Brain pericyte (primary cell): ENCODE results near the gene ATP12A.

Experiments
- DNase-seq: peaks from one replicate; pipeline ENCODE4 v3.0.0-alpha.2; 2012; ENCODE audit warnings: low read depth, low spot score

Gene ATP12A

GRCh38 chr13:24663089-24663395, 17.2 kb upstream of the ATP12A start:
- no peak for DNase-seq

DNA sequence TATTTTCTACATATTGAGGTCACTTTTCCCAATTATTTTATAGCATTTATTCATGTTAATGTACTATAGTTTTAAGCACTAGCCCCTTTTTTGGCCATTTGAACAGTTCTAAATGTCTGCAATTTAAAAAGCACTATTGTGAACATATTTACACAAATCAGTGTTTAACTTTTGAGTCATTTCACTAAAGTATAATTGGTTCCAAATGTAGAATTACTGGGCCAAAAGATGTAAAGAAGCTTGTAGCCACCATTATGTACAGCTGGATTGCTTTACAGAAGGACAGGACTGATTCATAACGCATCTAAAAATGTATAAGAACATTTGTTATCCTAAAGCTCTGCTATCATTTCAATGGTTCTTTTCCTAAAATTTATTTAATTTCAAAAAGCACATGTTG, 16.6 kb upstream of the ATP12A start:
- DNase-seq, result no peak

- DNase-seq, result no peak
Measured at GRCh38 chr13:24664726-24665409, 15.3 kb upstream of the ATP12A start.

DNA sequence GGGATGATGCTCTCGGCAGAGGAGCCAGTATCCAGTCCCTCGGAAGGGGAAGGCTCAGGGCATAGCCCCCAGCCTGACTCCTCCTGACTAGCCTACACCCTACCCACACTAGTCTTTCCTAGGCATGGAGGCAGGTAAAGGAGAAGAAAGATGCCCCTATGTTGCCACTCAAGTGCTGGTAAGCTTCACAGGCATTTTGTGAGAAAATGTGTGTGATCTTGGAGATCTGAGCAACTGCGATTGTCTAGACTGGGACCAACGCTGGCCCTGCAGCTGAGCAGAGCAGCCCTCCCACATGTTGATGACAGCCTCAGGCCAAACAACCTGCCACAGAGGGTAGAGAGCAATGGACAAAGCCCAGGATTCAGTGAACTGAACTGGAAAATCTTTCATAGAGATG, 11.7 kb upstream of the ATP12A start:
- DNase-seq, result no peak

DNA sequence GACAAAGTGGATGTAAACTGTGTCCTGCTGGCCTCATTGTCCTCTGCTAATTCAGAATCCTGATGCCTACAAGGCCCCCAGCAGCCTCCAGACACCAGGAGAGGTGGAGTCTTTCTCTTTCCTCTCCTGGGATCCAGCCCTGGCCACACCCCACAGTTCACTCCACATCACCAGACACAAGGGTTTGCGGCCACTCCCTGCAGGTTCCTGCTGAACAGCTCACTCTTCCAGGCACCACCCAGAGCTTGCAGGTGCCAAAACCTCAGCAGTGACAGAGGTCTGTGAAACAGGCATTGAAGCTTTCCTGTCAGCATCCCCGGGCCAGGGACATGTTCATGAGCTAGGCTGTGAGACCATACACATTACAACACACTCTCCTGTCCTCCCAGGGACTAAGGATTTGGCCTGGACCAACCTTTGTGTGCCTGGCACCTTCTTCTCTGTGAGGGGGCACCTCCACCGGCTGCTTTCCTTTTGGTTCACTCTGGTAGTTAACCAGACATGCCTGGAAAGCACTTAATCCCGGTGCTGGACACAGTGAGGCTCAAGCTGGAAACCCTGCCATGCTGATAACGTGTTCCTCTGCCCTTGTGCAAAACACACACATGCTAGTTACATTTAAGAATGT, 11.1 kb upstream of the ATP12A start:
- no peak for DNase-seq

- DNase-seq, result no peak
Measured at GRCh38 chr13:24670174-24670573, 10.0 kb upstream of the ATP12A start.

- no peak for DNase-seq
Measured at GRCh38 chr13:24670961-24671381, 9.2 kb upstream of the ATP12A start.

- DNase-seq, result no peak
Measured at GRCh38 chr13:24671386-24672113, 8.7 kb upstream of the ATP12A start.

DNA sequence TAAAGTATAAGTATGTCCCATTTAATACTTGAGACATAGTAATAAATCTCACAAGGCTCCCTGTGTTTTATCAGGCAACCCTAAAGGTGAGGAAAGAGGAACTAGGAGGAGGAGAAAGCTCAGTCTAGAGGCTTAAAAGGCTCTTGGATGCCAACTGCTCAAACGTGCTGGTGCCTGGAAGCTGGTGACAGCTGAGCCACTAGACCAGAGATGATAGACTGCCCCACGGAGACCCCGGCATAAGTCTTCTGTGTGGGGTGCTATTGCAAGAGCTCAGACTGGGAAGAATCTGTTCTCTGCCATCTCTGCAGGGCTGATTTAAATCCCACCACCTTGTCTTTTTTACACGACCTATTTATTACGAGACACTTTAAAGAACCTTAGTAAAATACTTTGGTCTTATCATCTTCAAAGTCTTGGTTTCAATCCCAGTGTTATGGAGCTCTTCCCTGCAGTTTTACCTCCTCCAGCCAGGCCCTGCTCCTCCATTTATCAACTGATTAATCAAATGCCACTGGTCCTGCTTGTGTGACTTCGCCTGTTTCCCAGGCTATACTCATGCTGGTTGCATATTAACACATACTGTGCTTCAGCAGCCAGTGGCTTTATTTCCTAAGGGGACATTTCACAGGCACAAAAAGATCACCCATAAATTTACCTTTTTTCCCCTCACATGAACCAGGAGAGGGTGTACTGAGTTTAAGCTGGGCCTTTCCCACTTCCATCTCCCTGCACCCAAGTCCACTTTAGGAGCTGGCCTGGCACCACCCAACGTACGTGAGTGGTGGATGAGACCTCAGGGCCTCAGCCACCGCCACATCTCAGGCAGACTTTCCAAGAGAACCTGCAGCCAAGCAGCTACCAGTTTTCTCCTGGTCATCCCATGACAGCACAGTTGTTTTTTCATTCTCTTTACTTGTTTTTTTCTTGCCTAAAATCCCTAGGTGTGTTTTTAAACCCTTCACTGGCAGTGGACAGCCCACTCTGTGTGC, 7.8 kb upstream of the ATP12A start:
- no peak for DNase-seq

GRCh38 chr13:24675806-24676570, 4.2 kb upstream of the ATP12A start:
- DNase-seq, result no peak

DNA sequence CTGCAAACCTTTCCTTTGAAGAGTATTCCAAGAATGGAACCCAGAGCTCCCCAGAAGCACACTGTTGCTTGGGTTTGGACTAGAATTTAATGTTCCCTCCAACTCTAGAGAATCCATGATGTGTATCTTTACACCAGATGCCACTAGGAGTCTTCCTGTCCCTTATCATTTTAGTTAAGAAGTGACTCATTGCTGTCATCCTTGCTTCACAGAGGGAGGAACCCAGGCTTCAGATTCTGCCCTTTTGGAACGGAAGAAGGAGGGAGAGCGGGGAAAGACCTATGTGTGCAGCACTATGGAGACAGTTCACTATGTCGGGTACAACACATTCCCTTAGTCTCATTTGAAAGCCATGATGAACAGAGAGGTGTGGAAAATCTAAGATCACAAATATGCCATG, 2.1 kb upstream of the ATP12A start:
- DNase-seq, result no peak

- DNase-seq, result no peak
Measured at GRCh38 chr13:24679686-24680085, 522 bp upstream of the ATP12A start.

DNA sequence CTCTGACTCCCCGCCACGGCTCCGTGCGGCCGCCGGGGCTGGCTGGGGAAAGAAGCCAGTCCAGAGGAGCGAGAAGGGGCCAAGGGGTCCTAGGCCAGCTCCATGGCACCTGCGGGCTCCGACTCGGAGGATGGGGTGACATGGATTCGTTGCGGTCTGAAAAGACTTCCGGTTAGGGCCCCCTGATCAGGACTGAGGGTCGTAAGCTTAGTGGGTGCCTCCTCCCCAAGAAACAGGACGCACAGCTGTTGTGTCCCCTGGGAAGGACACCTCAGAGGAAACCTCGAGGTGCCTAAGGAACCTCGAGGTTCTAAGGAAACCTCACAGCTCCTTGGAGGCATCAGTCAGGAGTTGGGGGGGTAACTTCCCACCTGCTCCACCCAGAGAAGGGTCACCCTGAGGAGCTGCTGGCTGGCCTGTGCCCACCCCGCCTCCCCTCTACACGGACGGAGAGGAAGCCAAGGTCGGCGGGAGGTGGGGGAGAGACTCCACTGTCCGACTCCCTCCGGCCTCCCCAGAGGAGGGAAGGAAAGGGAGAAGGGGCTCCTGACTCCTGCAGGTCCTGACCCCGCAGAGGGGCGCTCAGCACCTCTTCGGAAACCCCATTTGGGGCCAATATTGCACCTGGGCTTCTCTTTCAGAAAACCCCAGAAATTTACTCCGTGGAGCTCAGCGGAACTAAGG, 855 bp downstream of the ATP12A start:
- no peak for DNase-seq

DNA sequence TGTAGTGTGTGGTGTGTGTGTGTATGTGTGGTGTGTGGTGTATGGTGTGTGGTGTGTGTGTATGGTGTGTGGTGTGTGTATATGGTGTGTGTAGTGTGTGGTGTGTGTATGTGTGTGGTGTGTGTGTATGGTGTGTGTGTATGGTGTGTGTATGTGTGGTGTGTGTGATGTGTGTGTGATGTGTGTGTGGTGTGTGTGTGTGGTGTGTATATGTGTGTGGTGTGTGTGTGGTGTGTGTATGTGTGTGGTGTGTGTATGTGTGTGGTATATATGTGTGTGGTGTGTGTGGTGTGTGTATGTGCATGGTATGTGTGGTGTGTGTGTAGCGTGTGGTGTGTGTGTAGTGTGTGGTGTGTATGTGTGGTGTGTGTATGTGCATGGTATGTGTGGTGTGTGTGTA, 1.7 kb downstream of the ATP12A start:
- no peak for DNase-seq

- no peak for DNase-seq
Measured at GRCh38 chr13:24682353-24682752, 2.1 kb downstream of the ATP12A start.

DNA sequence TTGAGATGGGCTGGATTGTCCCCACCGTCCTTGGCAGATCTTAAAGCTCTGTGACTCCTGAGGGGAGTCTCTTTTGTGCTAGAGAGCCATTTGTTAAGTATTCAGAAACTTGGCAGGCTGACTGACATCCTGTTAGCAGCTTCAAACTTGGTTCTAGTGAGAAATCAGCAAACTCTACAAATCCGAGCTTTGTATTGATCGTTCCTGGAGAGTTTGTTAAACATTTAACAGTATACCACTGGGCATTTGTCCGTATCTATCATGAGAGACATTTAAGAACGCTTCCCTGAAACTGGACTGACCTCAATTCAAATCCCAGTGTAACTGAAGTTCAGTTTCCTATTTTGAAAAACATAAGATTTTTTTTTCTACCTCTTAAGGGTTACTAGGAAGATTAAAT, 3.1 kb downstream of the ATP12A start:
- no peak for DNase-seq

- no peak for DNase-seq
Measured at GRCh38 chr13:24683838-24684599, 3.8 kb downstream of the ATP12A start.

- DNase-seq, result no peak
Measured at GRCh38 chr13:24684600-24684998, 4.4 kb downstream of the ATP12A start.

DNA sequence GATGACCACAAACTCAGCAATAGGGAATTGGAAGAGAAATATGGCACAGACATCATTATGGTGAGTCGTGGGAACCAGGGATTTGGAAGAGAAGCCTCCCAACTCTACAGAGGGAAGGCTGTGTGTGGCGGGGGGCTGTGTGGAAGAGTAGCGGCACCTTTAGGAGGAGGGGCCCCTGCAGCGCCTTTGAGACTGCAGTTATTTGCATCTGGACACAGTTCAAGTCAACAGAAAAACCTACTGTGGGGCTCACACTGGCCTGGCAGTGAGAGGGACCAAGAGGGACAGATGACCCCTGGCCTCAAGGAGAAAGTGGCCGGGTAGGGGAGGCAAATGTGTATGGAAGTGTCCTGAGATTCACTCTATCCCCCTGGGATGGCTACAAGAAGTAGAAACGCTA, 5.1 kb downstream of the ATP12A start:
- DNase-seq, result no peak

GRCh38 chr13:24687611-24688010, 7.4 kb downstream of the ATP12A start:
- no peak for DNase-seq
